NCI-H345 treated with DMSO at 0.1 percent for 48 hours (cell line): ENCODE results near the gene PLD2.

ENCODE experiments used
- DNase-seq: peaks from one replicate; lab custom pipeline; 2025; ENCODE audit not compliant: unreplicated experiment; lab: John Stamatoyannopoulos, UW

The PLD2 gene

GRCh38 chr17:4833941-4834680 is 27.2 kb downstream of the PLD2 start:
- DNase-seq: no peak

- DNase-seq: no peak
Observed at GRCh38 chr17:4834681-4835020, 27.7 kb downstream of the PLD2 start.

- no peak for DNase-seq
Observed at GRCh38 chr17:4836221-4836620, 29.3 kb downstream of the PLD2 start.

GRCh38 chr17:4837471-4838308 is 30.7 kb downstream of the PLD2 start:
- DNase-seq: no peak

- no peak for DNase-seq
Observed at GRCh38 chr17:4838309-4838785, 31.4 kb downstream of the PLD2 start.

GRCh38 chr17:4839221-4839620 is 32.3 kb downstream of the PLD2 start:
- DNase-seq: no peak

- DNase-seq: no peak
Observed at GRCh38 chr17:4839965-4840892, 33.3 kb downstream of the PLD2 start.

- no peak for DNase-seq
Observed at GRCh38 chr17:4840893-4841242, 33.9 kb downstream of the PLD2 start.

GRCh38 chr17:4842376-4842775 is 35.4 kb downstream of the PLD2 start:
- no peak for DNase-seq

GRCh38 chr17:4843321-4844000 is 36.5 kb downstream of the PLD2 start:
- no peak for DNase-seq

GRCh38 chr17:4845118-4845517 is 38.2 kb downstream of the PLD2 start:
- no peak for DNase-seq

GRCh38 chr17:4846635-4847390 is 39.9 kb downstream of the PLD2 start:
- DNase-seq: no peak

- DNase-seq: no peak
Observed at GRCh38 chr17:4849011-4849536, 42.1 kb downstream of the PLD2 start.

- no peak for DNase-seq
Observed at GRCh38 chr17:4850246-4850645, 43.3 kb downstream of the PLD2 start.

GRCh38 chr17:4851084-4851483 is 44.1 kb downstream of the PLD2 start:
- no peak for DNase-seq

GRCh38 chr17:4852567-4853207 is 45.7 kb downstream of the PLD2 start:
- DNase-seq: no peak

GRCh38 chr17:4853208-4853671 is 46.3 kb downstream of the PLD2 start:
- DNase-seq: no peak

GRCh38 chr17:4854111-4854681 is 47.2 kb downstream of the PLD2 start:
- DNase-seq: no peak
